Panc1 (cell line): ENCODE measurements around the gene SDK1. TPM values are rescaled to one million over a fixed set of nuclear protein-coding genes. Genes with fewer than 3 reads are reported as not detected.

ENCODE experiments used
- ATAC-seq: fragments of 200-7000 bp; cut with Tn5 transposase; 2 replicates; pipeline ENCODE4 v1.9.1; 2020; ENCODE audit warnings: mild to moderate bottlenecking, moderate library complexity
- BruUV-seq: library from RNA; stranded (reverse); fragments of 400-500 nt; replicated peaks from 2 replicates; lab custom pipeline; 2021; lab: Mats Ljungman, UMichigan
- CTCF ChIA-PET: fragments of 300-600 bp; sonication (Branson Sonifier 250); formaldehyde crosslinking; loops from one replicate; lab custom pipeline; 2022; ENCODE audit warnings: antibody characterized with exemption; lab: Charles Lee
- POLR2A ChIA-PET: fragments of 300-600 bp; sonication (Branson Sonifier 250); formaldehyde crosslinking; loops from one replicate; lab custom pipeline; 2022; ENCODE audit warnings: antibody characterized with exemption; lab: Charles Lee
- DNase-seq: peaks from one replicate; pipeline ENCODE4 v3.0.0-alpha.2; 2010; ENCODE audit warnings: low read depth, low spot score
- H3K27ac ChIP-seq: 2 replicates; pipeline ENCODE4 v1.5.1; 2011; ENCODE audit warnings: mild to moderate bottlenecking, low read length, inconsistent platforms
- H3K27me3 ChIP-seq: fragments of 200-500 bp; sonication (Bioruptor generic); 2 replicates; pipeline ENCODE4 v1.6.0; 2014; ENCODE audit warnings: low read length, inconsistent platforms; ENCODE audit not compliant: control insufficient read depth, insufficient read depth
- H3K36me3 ChIP-seq: fragments of 200-500 bp; sonication (Bioruptor generic); 2 replicates; pipeline ENCODE4 v1.5.1; 2014; ENCODE audit warnings: inconsistent platforms, mild to moderate bottlenecking, low read length, moderate library complexity; ENCODE audit not compliant: control insufficient read depth, insufficient read depth
- H3K4me1 ChIP-seq: 2 replicates; pipeline ENCODE4 v1.5.1; 2011; ENCODE audit warnings: inconsistent platforms, mild to moderate bottlenecking, low read length, moderate library complexity; ENCODE audit not compliant: control insufficient read depth, insufficient read depth
- H3K4me3 ChIP-seq, 2 experiments: 2 replicates each; pipeline ENCODE4 v1.5.1; 2011 to 2012; ENCODE audit warnings: low read depth in 2 of 2, low read length in 2 of 2, mild to moderate bottlenecking in 2 of 2, inconsistent platforms in 1 of 2, moderate library complexity in 1 of 2
- H3K9me3 ChIP-seq: fragments of 200-500 bp; sonication (Bioruptor generic); 2 replicates; pipeline ENCODE4 v1.5.1; 2014; ENCODE audit warnings: low read depth, mild to moderate bottlenecking, inconsistent platforms, low read length, moderate library complexity; ENCODE audit not compliant: control insufficient read depth, insufficient read depth
- POLR2AphosphoS5 ChIP-seq: IDR thresholded peaks from 2 replicates; pipeline ENCODE4 v1.6.1; 2012; ENCODE audit warnings: mild to moderate bottlenecking, low read depth, low read length, moderate library complexity
- SIN3A ChIP-seq: IDR thresholded peaks from 2 replicates; pipeline ENCODE4 v1.6.1; 2012; ENCODE audit warnings: low read depth, mild to moderate bottlenecking, low read length, moderate library complexity, borderline replicate concordance; ENCODE audit not compliant: insufficient read depth
- TCF7L2 ChIP-seq: IDR thresholded peaks from 2 replicates; pipeline ENCODE4 v1.6.1; 2011; ENCODE audit warnings: mild to moderate bottlenecking, low read depth, low read length, inconsistent platforms
- in situ Hi-C: cut with HindIII; loops from 2 replicates; pipeline ENCODE4 v1.10.0; 2016; ENCODE audit warnings: low sequenced_read_pairs, low pct_unique_long_range_greater_than_20kb
- intact Hi-C: fragments of 100-400 bp; cut with micrococcal nuclease; formaldehyde crosslinking; loops from one replicate; pipeline ENCODE4 v1.10.0; 2022; ENCODE audit not compliant: unreplicated experiment
- total RNA-seq: library from RNA; stranded (reverse); gene quantifications from one replicate; pipeline ENCODE4 v1.2.1, GENCODE V29; 2021; ENCODE audit not compliant: unreplicated experiment
- TF ChIP-seq, protein P1 (sequence below): fragments of 450-650 bp; IDR thresholded peaks from 2 replicates; pipeline ENCODE4 v1.5.1; 2017; ENCODE audit warnings: mild to moderate bottlenecking
- TF ChIP-seq, protein P2 (sequence below), 2 experiments: IDR thresholded peaks; 2 replicates each; pipeline ENCODE4 v1.6.1; 2011 to 2012; ENCODE audit warnings: low read depth in 2 of 2, control low read depth in 1 of 2, low read length in 1 of 2, mild to moderate bottlenecking in 1 of 2, moderate library complexity in 1 of 2; ENCODE audit not compliant: insufficient read depth in 1 of 2

Gene SDK1
- total RNA-seq, 1 experiment from 2014 or later: 47.4 TPM

DNA sequence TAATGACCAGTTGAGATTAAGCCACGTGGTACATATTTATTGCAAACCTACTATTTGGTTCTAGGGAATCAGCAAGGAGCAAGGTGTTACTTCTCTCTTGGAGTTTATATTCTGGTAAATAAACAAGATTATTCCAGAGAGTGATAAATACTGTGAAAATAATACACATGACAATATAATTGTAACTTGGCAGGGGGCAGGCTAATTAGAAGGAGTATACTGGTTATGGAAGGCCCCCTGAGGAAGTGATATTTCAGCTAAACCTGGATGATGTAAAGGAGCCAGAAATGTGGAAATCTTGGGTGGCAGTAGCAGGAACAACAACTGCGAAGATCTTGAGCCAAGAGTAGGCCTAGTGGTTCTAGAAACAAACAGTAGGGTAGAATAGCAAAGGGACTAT lies 111.8 kb downstream of the SDK1 start:
- Histone ChIP-seq H3K4me1 (peaks cover 45% of the 10 kb centered on the region), H3K36me3 (no peaks in the 10 kb centered on the region), H3K27ac (peak overlapping the region; percentile 5; the same call in 1 of the 2 replicates), H3K9me3 (no peaks in the 10 kb centered on the region), H3K4me3 (no peak overlapping the region), H3K27me3 (no peaks in the 10 kb centered on the region)
- CTCF ChIA-PET: no interaction called here
- no TSS peak for BruUV-seq
- TF ChIP-seq, protein P1, sequence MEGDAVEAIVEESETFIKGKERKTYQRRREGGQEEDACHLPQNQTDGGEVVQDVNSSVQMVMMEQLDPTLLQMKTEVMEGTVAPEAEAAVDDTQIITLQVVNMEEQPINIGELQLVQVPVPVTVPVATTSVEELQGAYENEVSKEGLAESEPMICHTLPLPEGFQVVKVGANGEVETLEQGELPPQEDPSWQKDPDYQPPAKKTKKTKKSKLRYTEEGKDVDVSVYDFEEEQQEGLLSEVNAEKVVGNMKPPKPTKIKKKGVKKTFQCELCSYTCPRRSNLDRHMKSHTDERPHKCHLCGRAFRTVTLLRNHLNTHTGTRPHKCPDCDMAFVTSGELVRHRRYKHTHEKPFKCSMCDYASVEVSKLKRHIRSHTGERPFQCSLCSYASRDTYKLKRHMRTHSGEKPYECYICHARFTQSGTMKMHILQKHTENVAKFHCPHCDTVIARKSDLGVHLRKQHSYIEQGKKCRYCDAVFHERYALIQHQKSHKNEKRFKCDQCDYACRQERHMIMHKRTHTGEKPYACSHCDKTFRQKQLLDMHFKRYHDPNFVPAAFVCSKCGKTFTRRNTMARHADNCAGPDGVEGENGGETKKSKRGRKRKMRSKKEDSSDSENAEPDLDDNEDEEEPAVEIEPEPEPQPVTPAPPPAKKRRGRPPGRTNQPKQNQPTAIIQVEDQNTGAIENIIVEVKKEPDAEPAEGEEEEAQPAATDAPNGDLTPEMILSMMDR: no peak
- TF ChIP-seq, protein P2, sequence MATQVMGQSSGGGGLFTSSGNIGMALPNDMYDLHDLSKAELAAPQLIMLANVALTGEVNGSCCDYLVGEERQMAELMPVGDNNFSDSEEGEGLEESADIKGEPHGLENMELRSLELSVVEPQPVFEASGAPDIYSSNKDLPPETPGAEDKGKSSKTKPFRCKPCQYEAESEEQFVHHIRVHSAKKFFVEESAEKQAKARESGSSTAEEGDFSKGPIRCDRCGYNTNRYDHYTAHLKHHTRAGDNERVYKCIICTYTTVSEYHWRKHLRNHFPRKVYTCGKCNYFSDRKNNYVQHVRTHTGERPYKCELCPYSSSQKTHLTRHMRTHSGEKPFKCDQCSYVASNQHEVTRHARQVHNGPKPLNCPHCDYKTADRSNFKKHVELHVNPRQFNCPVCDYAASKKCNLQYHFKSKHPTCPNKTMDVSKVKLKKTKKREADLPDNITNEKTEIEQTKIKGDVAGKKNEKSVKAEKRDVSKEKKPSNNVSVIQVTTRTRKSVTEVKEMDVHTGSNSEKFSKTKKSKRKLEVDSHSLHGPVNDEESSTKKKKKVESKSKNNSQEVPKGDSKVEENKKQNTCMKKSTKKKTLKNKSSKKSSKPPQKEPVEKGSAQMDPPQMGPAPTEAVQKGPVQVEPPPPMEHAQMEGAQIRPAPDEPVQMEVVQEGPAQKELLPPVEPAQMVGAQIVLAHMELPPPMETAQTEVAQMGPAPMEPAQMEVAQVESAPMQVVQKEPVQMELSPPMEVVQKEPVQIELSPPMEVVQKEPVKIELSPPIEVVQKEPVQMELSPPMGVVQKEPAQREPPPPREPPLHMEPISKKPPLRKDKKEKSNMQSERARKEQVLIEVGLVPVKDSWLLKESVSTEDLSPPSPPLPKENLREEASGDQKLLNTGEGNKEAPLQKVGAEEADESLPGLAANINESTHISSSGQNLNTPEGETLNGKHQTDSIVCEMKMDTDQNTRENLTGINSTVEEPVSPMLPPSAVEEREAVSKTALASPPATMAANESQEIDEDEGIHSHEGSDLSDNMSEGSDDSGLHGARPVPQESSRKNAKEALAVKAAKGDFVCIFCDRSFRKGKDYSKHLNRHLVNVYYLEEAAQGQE (IDR thresholded peaks at IDR 0.05; ENCODE audit: insufficient read depth in 1 of 2, low read depth in 2 of 2, low read length in 1 of 2): no peak
- TF ChIP-seq TCF7L2 (no peak), POLR2AphosphoS5 (no peak), SIN3A (no peak)
- intact Hi-C loops (no loop called here), in situ Hi-C loops (no loop called here)
- ATAC-seq (no peak), DNase-seq (no peak)
- POLR2A ChIA-PET: no interaction called here

DNA sequence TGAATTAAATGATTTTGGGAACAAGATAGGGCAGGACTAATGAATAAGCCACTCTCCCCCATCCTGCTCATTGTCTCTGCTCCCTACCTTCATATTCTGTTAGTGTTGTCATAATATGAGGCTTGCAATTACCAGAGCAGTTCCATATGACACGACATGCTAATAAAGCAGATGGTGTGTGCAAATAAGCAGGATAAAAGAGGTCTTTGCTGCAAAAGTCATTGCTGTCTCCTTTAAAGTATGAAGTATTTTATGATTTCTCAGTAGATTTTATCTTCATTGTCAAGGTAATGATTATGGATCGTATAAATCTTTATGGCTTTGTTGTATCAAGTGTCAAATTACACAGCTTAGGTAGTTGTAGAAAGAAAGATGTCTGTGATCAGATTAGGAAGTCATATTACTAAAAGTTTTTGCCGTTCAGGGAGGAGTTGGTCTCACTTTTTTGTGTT lies 114.8 kb downstream of the SDK1 start:
- peak overlapping the region; percentile 4; the same call in 1 of the 2 replicates for H3K27ac ChIP-seq
- TF ChIP-seq, protein P1: no peak
- TF ChIP-seq POLR2AphosphoS5 (no peak), TCF7L2 (no peak), SIN3A (no peak)
- TF ChIP-seq, protein P2 (IDR thresholded peaks at IDR 0.05; ENCODE audit: insufficient read depth in 1 of 2, low read depth in 2 of 2, low read length in 1 of 2): no peak
- ChIA-PET CTCF (interaction anchor here (0.6 kb wide), 1 partner anchor 1215 kb away, joined by 4 read pairs; no protein-coding TSS in a partner anchor), POLR2A (interaction anchor here (0.6 kb wide), 1 partner anchor 384 kb away, joined by 4 read pairs; no protein-coding TSS in a partner anchor)
- no TSS peak for BruUV-seq
- no peaks in the 10 kb centered on the region for H3K9me3 ChIP-seq
- peaks cover 36% of the 10 kb centered on the region for H3K4me1 ChIP-seq
- H3K27me3 ChIP-seq: no peaks in the 10 kb centered on the region
- in situ Hi-C loops: no loop called here
- H3K36me3 ChIP-seq: no peaks in the 10 kb centered on the region
- intact Hi-C loops: no loop called here
- no peak overlapping the region for H3K4me3 ChIP-seq
- no peak for ATAC-seq
- no peak for DNase-seq
